ENCODE data around the gene ADAT3. TPM values are rescaled to one million over a fixed set of nuclear protein-coding genes. Genes with fewer than 3 reads are reported as not detected.
A peak's percentile ranks its signal among the peaks of the same experiment; 100 is the strongest.

ADAT3 gene
- total RNA-seq, 1 donor: 4.2 TPM

- TF ChIP-seq CTCF (IDR thresholded peaks at IDR 0.05; ENCODE audit: insufficient read depth, low read length): no peak
- no peak overlapping the region for H3K4me3 ChIP-seq (ENCODE audit: low read depth, low read length)
- DNase-seq (ENCODE audit: low read depth): no peak
These were observed 45.4 kb downstream of the ADAT3 start for GRCh38 chr19:1950640-1951039.

- peak; percentile 45 for DNase-seq (ENCODE audit: low read depth)
- H3K4me3 ChIP-seq (ENCODE audit: low read depth, low read length): no peak overlapping the region
- no peak for TF ChIP-seq CTCF (IDR thresholded peaks at IDR 0.05; ENCODE audit: insufficient read depth, low read length)
These were observed 47.4 kb downstream of the ADAT3 start for GRCh38 chr19:1952635-1953034.

GRCh38 chr19:1953037-1953436 lies 47.8 kb downstream of the ADAT3 start:
- no peak overlapping the region for H3K4me3 ChIP-seq (ENCODE audit: low read depth, low read length)
- no peak for TF ChIP-seq CTCF (IDR thresholded peaks at IDR 0.05; ENCODE audit: insufficient read depth, low read length)
- DNase-seq (ENCODE audit: low read depth): no peak

GRCh38 chr19:1953441-1954094 lies 48.4 kb downstream of the ADAT3 start:
- TF ChIP-seq CTCF (IDR thresholded peaks at IDR 0.05; ENCODE audit: insufficient read depth, low read length): no peak
- no peak for DNase-seq (ENCODE audit: low read depth)
- no peak overlapping the region for H3K4me3 ChIP-seq (ENCODE audit: low read depth, low read length)

GRCh38 chr19:1954532-1954933 lies 49.3 kb downstream of the ADAT3 start:
- DNase-seq (ENCODE audit: low read depth): no peak
- no peak overlapping the region for H3K4me3 ChIP-seq (ENCODE audit: low read depth, low read length)
- TF ChIP-seq CTCF (IDR thresholded peaks at IDR 0.05; ENCODE audit: insufficient read depth, low read length): no peak

- H3K4me3 ChIP-seq (ENCODE audit: low read depth, low read length): no peak overlapping the region
- no peak for TF ChIP-seq CTCF (IDR thresholded peaks at IDR 0.05; ENCODE audit: insufficient read depth, low read length)
- DNase-seq (ENCODE audit: low read depth): no peak
These were observed 50.2 kb downstream of the ADAT3 start for GRCh38 chr19:1955171-1956121.

All from fibroblast of the aortic adventitia (primary cell).